Fibroblast of lung (primary cell): ENCODE results near the gene GDPD4. TPM values are rescaled to one million over a fixed set of nuclear protein-coding genes. Genes with fewer than 3 reads are reported as not detected.

Experiments used
- DNase-seq, 2 donors: peaks; one replicate each; pipeline versions ENCODE4 v3.0.0 to v3.0.0-alpha.2; 2010; ENCODE audit warnings: low read depth in 2 of 2
- H2AFZ ChIP-seq: 2 replicates; pipeline ENCODE4 v1.5.1; 2012; ENCODE audit warnings: low read length, control low read depth, inconsistent platforms
- H3K27ac ChIP-seq: 2 replicates; pipeline ENCODE4 v1.5.1; 2011; ENCODE audit warnings: low read length, control low read depth; ENCODE audit not compliant: insufficient read depth
- H3K27me3 ChIP-seq: 2 replicates; pipeline ENCODE4 v1.5.1; 2011; ENCODE audit warnings: mild to moderate bottlenecking, low read length; ENCODE audit not compliant: control insufficient read depth, insufficient read depth
- H3K36me3 ChIP-seq: 2 replicates; pipeline ENCODE4 v1.5.1; 2011; ENCODE audit warnings: low read length; ENCODE audit not compliant: control insufficient read depth, insufficient read depth
- H3K4me1 ChIP-seq: 2 replicates; pipeline ENCODE4 v1.5.1; 2011; ENCODE audit warnings: low read length; ENCODE audit not compliant: control insufficient read depth, insufficient read depth; ENCODE audit errors: extremely low read depth
- H3K4me2 ChIP-seq: 2 replicates; pipeline ENCODE4 v1.5.1; 2011; ENCODE audit warnings: low read length, control low read depth; ENCODE audit not compliant: insufficient read depth; ENCODE audit errors: extremely low read depth
- H3K4me3 ChIP-seq, 4 experiments: fragments of 200-600 bp in 1 of 4; sonication (generic) in 1 of 4; replicated peaks in 1 of 4; 2 replicates each; pipeline ENCODE4 v1.5.1; 2011 to 2016; ENCODE audit warnings: low read length in 4 of 4, low read depth in 3 of 4, mild to moderate bottlenecking in 3 of 4, control low read depth in 2 of 4, inconsistent platforms in 1 of 4, mixed read lengths in 1 of 4; ENCODE audit not compliant: insufficient read depth in 1 of 4; ENCODE audit errors: control extremely low read depth in 1 of 4
- H3K79me2 ChIP-seq: 2 replicates; pipeline ENCODE4 v1.5.1; 2012; ENCODE audit warnings: mild to moderate bottlenecking, low read length, inconsistent platforms; ENCODE audit not compliant: control insufficient read depth, insufficient read depth
- H3K9ac ChIP-seq: 2 replicates; pipeline ENCODE4 v1.5.1; 2011; ENCODE audit warnings: mild to moderate bottlenecking, low read length, control low read depth; ENCODE audit not compliant: insufficient read depth
- H3K9me3 ChIP-seq: 2 replicates; pipeline ENCODE4 v1.5.1; 2012; ENCODE audit warnings: low read depth, low read length; ENCODE audit not compliant: control insufficient read depth, insufficient read depth
- H4K20me1 ChIP-seq: 2 replicates; pipeline ENCODE4 v1.5.1; 2011; ENCODE audit warnings: low read length; ENCODE audit not compliant: control insufficient read depth, insufficient read depth; ENCODE audit errors: extremely low read depth
- EZH2 ChIP-seq: IDR thresholded peaks from 2 replicates; pipeline ENCODE4 v1.5.1; 2012; ENCODE audit warnings: low read length, control low read depth, mild to moderate bottlenecking; ENCODE audit errors: missing control alignments
- polyA plus RNA-seq, 2 donors: library from polyadenylated mRNA; depleted of rRNA in 1 of 2; stranded (reverse) in 1 of 2; unstranded in 1 of 2; fragments of >200 nt; gene quantifications; 2 replicates each; pipeline ENCODE4 v1.2.1, GENCODE V29; 2011 to 2012; ENCODE audit warnings: missing spikeins in 1 of 2
- total RNA-seq: library from RNA; depleted of rRNA; stranded (reverse); fragments of >200 nt; gene quantifications from 2 replicates; pipeline ENCODE4 v1.2.1, GENCODE V29; 2014
- TF ChIP-seq, protein P1 (sequence below), 2 donors: IDR thresholded peaks in 1 of 2; conservative IDR thresholded peaks in 1 of 2; 1 replicate in 1 of 2; 2 replicates in 1 of 2; pipeline ENCODE4 v1.5.1; 2011 to 2012; ENCODE audit warnings: low read length in 2 of 2, control low read depth in 1 of 2, inconsistent platforms in 1 of 2, low read depth in 1 of 2, mild to moderate bottlenecking in 1 of 2

Gene GDPD4
- total and polyA plus RNA-seq, 2 donors (not counting 1 experiment from before 2014, with no cell fraction given): not detected

DNA sequence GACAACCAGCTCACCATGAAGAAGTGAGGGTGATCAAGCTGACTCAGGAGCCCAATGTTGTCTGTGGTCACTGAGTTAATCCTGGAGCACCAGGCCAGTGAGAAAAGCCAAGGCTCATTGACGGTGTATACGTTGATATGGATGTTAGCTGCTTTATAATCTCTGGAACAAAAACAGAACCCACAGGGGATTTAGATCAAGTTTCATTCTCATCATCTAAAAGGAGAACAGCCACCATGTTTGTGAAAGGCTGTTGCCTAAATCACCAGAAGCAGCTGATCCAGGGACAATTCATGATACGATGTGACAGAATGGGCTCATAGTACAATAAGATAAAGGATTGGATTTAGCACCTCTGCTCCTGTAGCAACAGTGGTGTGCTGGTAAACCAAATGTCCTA is 68.5 kb downstream of the GDPD4 start:
- H2AFZ ChIP-seq: no peak overlapping the region
- H3K27ac ChIP-seq: no peak overlapping the region
- no peak overlapping the region for H3K9ac ChIP-seq
- no peaks in the 10 kb centered on the region for H3K27me3 ChIP-seq
- no peaks in the 10 kb centered on the region for H3K4me1 ChIP-seq
- H3K79me2 ChIP-seq: no peaks in the 10 kb centered on the region
- no peak overlapping the region for H3K4me2 ChIP-seq
- TF ChIP-seq, protein P1, sequence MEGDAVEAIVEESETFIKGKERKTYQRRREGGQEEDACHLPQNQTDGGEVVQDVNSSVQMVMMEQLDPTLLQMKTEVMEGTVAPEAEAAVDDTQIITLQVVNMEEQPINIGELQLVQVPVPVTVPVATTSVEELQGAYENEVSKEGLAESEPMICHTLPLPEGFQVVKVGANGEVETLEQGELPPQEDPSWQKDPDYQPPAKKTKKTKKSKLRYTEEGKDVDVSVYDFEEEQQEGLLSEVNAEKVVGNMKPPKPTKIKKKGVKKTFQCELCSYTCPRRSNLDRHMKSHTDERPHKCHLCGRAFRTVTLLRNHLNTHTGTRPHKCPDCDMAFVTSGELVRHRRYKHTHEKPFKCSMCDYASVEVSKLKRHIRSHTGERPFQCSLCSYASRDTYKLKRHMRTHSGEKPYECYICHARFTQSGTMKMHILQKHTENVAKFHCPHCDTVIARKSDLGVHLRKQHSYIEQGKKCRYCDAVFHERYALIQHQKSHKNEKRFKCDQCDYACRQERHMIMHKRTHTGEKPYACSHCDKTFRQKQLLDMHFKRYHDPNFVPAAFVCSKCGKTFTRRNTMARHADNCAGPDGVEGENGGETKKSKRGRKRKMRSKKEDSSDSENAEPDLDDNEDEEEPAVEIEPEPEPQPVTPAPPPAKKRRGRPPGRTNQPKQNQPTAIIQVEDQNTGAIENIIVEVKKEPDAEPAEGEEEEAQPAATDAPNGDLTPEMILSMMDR (conservative IDR thresholded peaks at IDR 0.05 in 1 of 2, IDR thresholded peaks at IDR 0.05 in 1 of 2; ENCODE audit: low read depth in 1 of 2, low read length in 2 of 2): no peak
- TF ChIP-seq EZH2: no peak
- no peak overlapping the region for H3K4me3 ChIP-seq
- no peaks in the 10 kb centered on the region for H3K9me3 ChIP-seq
- H3K36me3 ChIP-seq: no peaks in the 10 kb centered on the region
- DNase-seq: no peak
- H4K20me1 ChIP-seq: no peaks in the 10 kb centered on the region

DNA sequence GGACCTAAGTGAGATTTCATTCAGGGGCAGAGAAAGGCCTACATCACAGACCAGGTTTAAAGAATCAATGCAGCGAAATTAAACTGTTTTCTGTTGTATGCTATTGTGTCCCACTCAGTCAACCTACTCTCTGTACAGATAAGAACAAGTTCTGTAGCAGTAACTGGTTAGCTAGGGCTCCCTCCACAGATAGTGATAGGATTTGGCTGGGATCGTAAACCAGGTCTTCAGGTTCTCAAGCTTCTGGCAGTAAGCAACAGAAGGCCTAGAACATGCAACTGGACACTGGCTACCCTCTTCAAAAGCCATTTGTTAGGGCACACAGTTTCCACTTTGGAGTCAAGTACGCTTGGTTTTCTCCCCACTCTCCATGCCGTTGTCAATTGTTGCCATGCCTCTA is 69.2 kb downstream of the GDPD4 start:
- Histone ChIP-seq H3K27me3 (peaks cover 2% of the 10 kb centered on the region), H3K79me2 (no peaks in the 10 kb centered on the region), H4K20me1 (no peaks in the 10 kb centered on the region), H3K4me3 (no peak overlapping the region), H3K9ac (no peak overlapping the region), H3K9me3 (no peaks in the 10 kb centered on the region), H3K4me1 (no peaks in the 10 kb centered on the region), H3K27ac (no peak overlapping the region), H3K4me2 (no peak overlapping the region), H3K36me3 (no peaks in the 10 kb centered on the region), H2AFZ (no peak overlapping the region)
- no peak for DNase-seq
- no peak for TF ChIP-seq EZH2
- TF ChIP-seq, protein P1 (conservative IDR thresholded peaks at IDR 0.05 in 1 of 2, IDR thresholded peaks at IDR 0.05 in 1 of 2; ENCODE audit: low read depth in 1 of 2, low read length in 2 of 2): no peak

GRCh38 chr11:77231800-77232199 is 69.7 kb downstream of the GDPD4 start:
- no peak overlapping the region for H2AFZ ChIP-seq
- H3K4me2 ChIP-seq: no peak overlapping the region
- H3K9ac ChIP-seq: no peak overlapping the region
- H3K79me2 ChIP-seq: no peaks in the 10 kb centered on the region
- no peak overlapping the region for H3K4me3 ChIP-seq
- no peak for TF ChIP-seq EZH2
- TF ChIP-seq, protein P1 (conservative IDR thresholded peaks at IDR 0.05 in 1 of 2, IDR thresholded peaks at IDR 0.05 in 1 of 2; ENCODE audit: low read depth in 1 of 2, low read length in 2 of 2): no peak
- no peaks in the 10 kb centered on the region for H3K4me1 ChIP-seq
- H3K27me3 ChIP-seq: peaks cover 5% of the 10 kb centered on the region
- no peak overlapping the region for H3K27ac ChIP-seq
- H3K9me3 ChIP-seq: no peaks in the 10 kb centered on the region
- no peak for DNase-seq
- H4K20me1 ChIP-seq: no peaks in the 10 kb centered on the region
- no peaks in the 10 kb centered on the region for H3K36me3 ChIP-seq
